ENCODE data around the gene C1QTNF6. TPM values are rescaled to one million over a fixed set of nuclear protein-coding genes. Genes with fewer than 3 reads are reported as not detected.

The C1QTNF6 gene
- total RNA-seq, 4 donors from 2014 or later, result 0.83 to 2.9 (median 1.3) TPM

- intact Hi-C loops (cut with DNase I), result no loop called here
- 88% methylated on average over 5 of the region's 16 CpGs for WGBS
Observed at GRCh38 chr22:37140686-37141323, 47.2 kb downstream of the C1QTNF6 start.

DNA sequence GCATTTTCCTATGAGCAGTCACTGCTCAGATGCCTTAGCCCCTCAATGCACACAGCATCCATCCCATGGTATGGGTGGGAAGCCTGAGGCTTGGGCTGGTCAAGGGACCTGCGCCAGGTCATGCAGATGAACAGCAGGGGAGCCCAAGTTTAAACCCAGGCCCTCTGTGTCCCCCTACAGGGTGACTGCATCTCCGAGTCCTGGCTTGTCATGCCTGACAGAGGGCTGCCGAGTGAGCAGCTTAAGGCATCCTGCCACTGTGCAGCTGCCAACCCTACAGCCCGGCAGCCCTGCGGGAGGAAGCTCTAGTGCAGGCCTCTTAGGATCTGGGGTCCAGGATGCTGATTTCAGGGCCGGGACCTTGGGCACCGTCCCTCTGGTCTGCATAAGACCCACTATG, 48.3 kb downstream of the C1QTNF6 start:
- H3K27ac ChIP-seq (replicated peaks in 1 of 4), result no peak overlapping the region
- intact Hi-C loops (cut with DNase I), result no loop called here
- H3K4me1 ChIP-seq, result no peaks in the 10 kb centered on the region
- TF ChIP-seq POLR2A (IDR thresholded peaks at IDR 0.05; ENCODE audit: low read depth), result no peak
- TF ChIP-seq POLR2AphosphoS5 (IDR thresholded peaks at IDR 0.05), result no peak
- no peak for TF ChIP-seq EP300 (IDR thresholded peaks at IDR 0.05)
- TF ChIP-seq CTCF (IDR thresholded peaks at IDR 0.05), result no peak
- H3K4me3 ChIP-seq, result no peak overlapping the region
- H3K9me3 ChIP-seq, result no peaks in the 10 kb centered on the region
- no peak for DNase-seq (ENCODE audit: extremely low spot score)
- H3K27me3 ChIP-seq, result peaks cover 0 to 54% (median 0%) of the 10 kb centered on the region in 4 donors
- no peaks in the 10 kb centered on the region for H3K36me3 ChIP-seq
- 87% methylated on average over 6 of the region's 7 CpGs for WGBS

More at GRCh38 chr22:37140686-37141323, 47.2 kb downstream of the C1QTNF6 start:
- TF ChIP-seq POLR2A (IDR thresholded peaks at IDR 0.05; ENCODE audit: low read depth) (no peak), EP300 (IDR thresholded peaks at IDR 0.05) (no peak), CTCF (IDR thresholded peaks at IDR 0.05) (no peak), POLR2AphosphoS5 (IDR thresholded peaks at IDR 0.05) (no peak)
- no peaks in the 10 kb centered on the region for H3K4me1 ChIP-seq
- H3K4me3 ChIP-seq, result no peak overlapping the region
- H3K9me3 ChIP-seq, result no peaks in the 10 kb centered on the region
- H3K27me3 ChIP-seq, result peaks cover 0 to 55% (median 0%) of the 10 kb centered on the region in 4 donors
- DNase-seq (ENCODE audit: extremely low spot score), result no peak
- no peak overlapping the region for H3K27ac ChIP-seq (replicated peaks in 1 of 4)
- H3K36me3 ChIP-seq, result no peaks in the 10 kb centered on the region

DNA sequence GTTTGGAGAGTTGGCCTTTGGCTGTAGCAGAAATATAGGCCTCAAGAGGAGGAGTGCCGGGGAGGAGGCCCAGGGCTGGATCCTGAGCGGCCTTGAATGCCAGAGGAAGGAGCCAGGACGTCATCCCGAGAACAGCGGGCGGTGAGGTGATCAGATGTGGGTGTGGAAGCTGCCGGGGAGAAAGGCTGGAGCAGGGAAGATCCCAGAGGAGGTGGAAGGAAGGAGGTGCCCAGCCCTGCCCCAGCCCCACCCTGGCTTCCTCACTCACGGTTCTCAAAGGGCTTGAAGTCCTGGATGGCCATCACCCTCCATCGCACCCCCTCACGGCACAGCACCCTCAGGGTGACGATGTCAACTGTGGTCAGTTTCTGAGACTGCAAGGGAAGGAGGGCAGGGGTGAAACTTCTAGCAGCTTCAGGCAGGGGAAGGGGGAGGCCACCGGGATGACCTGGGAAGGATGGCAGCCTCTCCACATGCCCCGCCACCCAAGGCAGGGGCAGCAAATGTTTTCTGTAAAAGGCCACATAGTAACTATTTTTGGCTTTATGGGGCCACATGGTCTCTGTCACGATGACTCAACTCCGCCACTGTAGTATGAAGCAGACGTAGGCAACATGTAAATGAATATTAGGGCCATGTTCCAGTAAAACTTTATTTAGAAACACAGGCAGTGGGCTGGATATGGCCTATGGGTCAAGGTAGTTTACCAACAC, 49.0 kb downstream of the C1QTNF6 start:
- 73% methylated on average over 16 of the region's 16 CpGs for WGBS
- H3K9me3 ChIP-seq, result no peaks in the 10 kb centered on the region

GRCh38 chr22:37137903-37138665, 50.0 kb downstream of the C1QTNF6 start:
- intact Hi-C loops (cut with DNase I), result no loop called here
- Histone ChIP-seq H3K4me3 (no peak overlapping the region), H3K9me3 (no peaks in the 10 kb centered on the region), H3K4me1 (no peaks in the 10 kb centered on the region), H3K27ac (replicated peaks in 1 of 4) (no peak overlapping the region), H3K36me3 (no peaks in the 10 kb centered on the region), H3K27me3 (peaks cover 0 to 38% (median 0%) of the 10 kb centered on the region in 4 donors)
- WGBS, result 91% methylated on average over 6 of the region's 6 CpGs
- DNase-seq (ENCODE audit: extremely low spot score), result no peak
- TF ChIP-seq CTCF (IDR thresholded peaks at IDR 0.05) (no peak), EP300 (IDR thresholded peaks at IDR 0.05) (no peak), POLR2A (IDR thresholded peaks at IDR 0.05; ENCODE audit: low read depth) (no peak), POLR2AphosphoS5 (IDR thresholded peaks at IDR 0.05) (no peak)

More for the DNA sequence above, 49.0 kb downstream of the C1QTNF6 start:
- no peak for DNase-seq (ENCODE audit: extremely low spot score)
- TF ChIP-seq POLR2A (IDR thresholded peaks at IDR 0.05; ENCODE audit: low read depth) (no peak), EP300 (IDR thresholded peaks at IDR 0.05) (no peak), POLR2AphosphoS5 (IDR thresholded peaks at IDR 0.05) (no peak), CTCF (IDR thresholded peaks at IDR 0.05) (no peak)
- intact Hi-C loops (cut with DNase I), result no loop called here
- Histone ChIP-seq H3K27me3 (peaks cover 0 to 46% (median 0%) of the 10 kb centered on the region in 4 donors), H3K27ac (replicated peaks in 1 of 4) (no peak overlapping the region), H3K4me1 (no peaks in the 10 kb centered on the region), H3K36me3 (no peaks in the 10 kb centered on the region), H3K4me3 (no peak overlapping the region)
